GM12891 (cell line): ENCODE measurements around the gene SDC1.
"Not testable (repeated sequence)": the region's sequence is repeated elsewhere in the genome, so short reads cannot be mapped to it uniquely, and the experiment has no call there.

ENCODE experiments used
- DNase-seq: peaks from one replicate; pipeline ENCODE4 v3.0.0; 2011; ENCODE audit warnings: low spot score; ENCODE audit not compliant: insufficient read length
- FAIRE-seq: peaks from 2 replicates; lab custom pipeline; 2011; peaks lifted over from hg19 to GRCh38; lab: Jason Lieb, UNC
- PAX5 ChIP-seq: IDR thresholded peaks from 2 replicates; pipeline ENCODE4 v1.6.1; 2011; ENCODE audit warnings: low read length, moderate library complexity, mild to moderate bottlenecking; ENCODE audit not compliant: insufficient read depth, severe bottlenecking
- POLR2A ChIP-seq: IDR thresholded peaks from 2 replicates; pipeline ENCODE4 v1.6.1; 2011; ENCODE audit warnings: low read depth, low read length, control low read depth
- POLR2AphosphoS5 ChIP-seq: IDR thresholded peaks from 2 replicates; pipeline ENCODE4 v1.6.1; 2011; ENCODE audit warnings: low read depth, low read length, control low read depth
- POU2F2 ChIP-seq: IDR thresholded peaks from 2 replicates; pipeline ENCODE4 v1.6.1; 2011; ENCODE audit warnings: low read depth, mild to moderate bottlenecking, control low read depth, low read length, moderate library complexity
- SPI1 ChIP-seq: IDR thresholded peaks from 2 replicates; pipeline ENCODE4 v1.6.1; 2011; ENCODE audit warnings: low read depth, low read length, control low read depth
- TAF1 ChIP-seq: IDR thresholded peaks from 2 replicates; pipeline ENCODE4 v1.6.1; 2011; ENCODE audit warnings: low read depth, low read length, control low read depth

Gene SDC1

DNA sequence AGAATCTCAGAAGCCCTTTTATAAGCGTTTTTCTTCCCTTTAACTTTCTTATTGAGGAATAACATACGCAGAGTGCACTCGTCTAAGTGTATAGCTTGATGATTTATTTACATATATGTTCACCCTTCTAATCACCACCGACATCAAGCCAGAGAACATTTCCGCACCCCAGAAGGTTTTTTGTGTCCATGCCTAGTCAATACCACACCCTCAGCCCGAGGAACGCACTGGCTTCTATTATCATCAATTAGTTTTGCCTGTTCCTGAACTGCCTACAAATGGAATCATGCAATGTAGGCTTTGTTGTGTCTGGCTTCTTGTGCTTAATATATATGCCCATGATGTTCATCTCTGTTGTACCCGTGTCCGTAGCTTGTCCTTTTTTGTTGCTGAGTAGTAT is 27.7 kb downstream of the SDC1 start:
- DNase-seq, result no peak
- no peak for FAIRE-seq
- TF ChIP-seq PAX5, result no peak

DNA sequence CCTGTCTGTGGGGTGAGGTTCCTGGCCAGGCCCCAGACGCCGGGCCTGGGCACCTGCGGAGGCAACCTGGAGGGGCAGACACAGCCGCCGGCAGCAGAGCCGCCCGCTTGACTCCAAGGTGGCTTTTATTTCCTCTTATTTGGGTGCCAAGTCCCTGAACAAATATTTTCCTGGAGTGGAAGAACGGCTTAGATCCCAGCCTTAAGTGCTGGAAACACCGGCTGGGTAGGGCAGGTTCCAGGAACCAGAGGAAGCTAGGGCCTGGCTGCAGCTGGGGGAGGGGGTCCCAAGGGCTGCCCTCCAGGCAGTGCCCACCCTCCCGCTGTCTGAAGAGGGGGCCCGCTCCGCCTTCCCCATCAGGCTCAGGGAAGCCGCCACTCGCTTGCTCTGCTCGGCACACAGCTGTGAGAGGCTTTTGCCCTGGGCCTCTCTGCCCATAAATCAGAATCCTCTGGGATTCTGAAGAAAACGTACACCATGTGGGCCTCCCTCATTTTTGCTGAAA is 28.2 kb downstream of the SDC1 start:
- no peak for TF ChIP-seq POLR2A
- TF ChIP-seq PAX5, result no peak
- no peak for TF ChIP-seq TAF1
- no peak for TF ChIP-seq POU2F2
- no peak for TF ChIP-seq SPI1
- no peak for TF ChIP-seq POLR2AphosphoS5
- DNase-seq (no peak), FAIRE-seq (no peak)

DNA sequence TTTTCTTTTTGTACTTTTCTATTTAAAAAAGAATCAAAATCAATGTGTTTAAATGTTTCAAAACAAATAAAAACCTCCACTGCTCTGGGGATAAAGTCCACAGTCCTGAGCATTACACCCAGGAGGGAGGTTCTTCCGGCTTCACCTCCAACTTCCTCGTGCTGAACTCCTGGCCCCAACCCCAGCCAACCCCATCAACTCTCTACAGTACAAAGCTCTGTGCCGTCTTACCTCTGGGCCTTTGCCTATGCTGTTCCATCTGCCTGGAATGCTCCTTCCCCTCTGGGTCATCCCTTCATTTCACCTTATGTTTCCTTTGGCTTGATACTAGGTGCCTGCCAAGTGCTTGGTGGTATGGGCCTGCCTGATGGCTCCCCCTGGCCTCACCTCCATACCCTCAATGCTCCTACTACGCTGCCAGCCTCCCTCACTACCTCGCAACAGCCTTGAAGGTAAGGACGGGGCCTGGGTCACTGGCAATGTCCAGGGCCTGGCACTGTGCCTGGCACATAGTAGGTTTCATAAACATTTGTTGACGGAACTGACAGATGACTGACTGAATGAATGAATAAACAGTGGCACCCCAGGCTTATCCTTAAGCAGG is 28.8 kb downstream of the SDC1 start:
- no peak for TF ChIP-seq TAF1
- no peak for TF ChIP-seq POLR2AphosphoS5
- no peak for TF ChIP-seq POLR2A
- no peak for TF ChIP-seq PAX5
- no peak for TF ChIP-seq SPI1
- no peak for TF ChIP-seq POU2F2
- no peak for DNase-seq
- no peak for FAIRE-seq

- FAIRE-seq (no peak), DNase-seq (no peak)
- TF ChIP-seq SPI1 (no peak), POLR2AphosphoS5 (no peak), PAX5 (no peak), POU2F2 (no peak), POLR2A (no peak), TAF1 (no peak)
These were observed 29.4 kb downstream of the SDC1 start for GRCh38 chr2:20195431-20196033.

- FAIRE-seq, DNase-seq: not testable (repeated sequence)
These were observed 29.9 kb downstream of the SDC1 start for GRCh38 chr2:20195016-20195411.

- FAIRE-seq, result no peak
- no peak for DNase-seq
- TF ChIP-seq POU2F2 (no peak), POLR2AphosphoS5 (no peak), POLR2A (no peak), PAX5 (no peak), SPI1 (no peak), TAF1 (no peak)
These were observed 30.6 kb downstream of the SDC1 start for GRCh38 chr2:20194097-20195015.

GRCh38 chr2:20193185-20193584 is 31.7 kb downstream of the SDC1 start:
- TF ChIP-seq PAX5 (no peak), POU2F2 (no peak), POLR2AphosphoS5 (no peak), TAF1 (no peak), POLR2A (no peak), SPI1 (no peak)
- DNase-seq (no peak), FAIRE-seq (no peak)

DNA sequence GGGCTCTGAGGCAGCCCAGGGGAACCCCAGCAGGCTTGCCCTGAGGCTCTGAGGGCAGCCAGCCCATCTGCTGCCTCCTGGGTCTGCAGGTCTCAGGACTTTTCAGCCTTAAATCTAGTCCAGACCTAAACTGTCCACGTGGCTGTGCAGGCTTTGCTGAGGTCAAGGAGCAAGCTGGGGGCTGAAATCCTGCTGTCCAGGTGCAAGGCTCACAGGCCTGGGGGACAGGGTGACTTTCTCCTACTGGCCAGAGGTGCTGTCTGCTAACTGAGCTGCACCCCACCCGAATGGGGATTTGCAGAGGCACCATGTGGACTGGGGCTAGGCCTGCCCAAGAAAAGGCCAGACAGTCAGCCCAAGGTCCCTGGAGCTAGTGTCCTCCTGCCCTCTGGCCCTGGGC is 32.1 kb downstream of the SDC1 start:
- FAIRE-seq (no peak), DNase-seq (no peak)
- TF ChIP-seq SPI1 (no peak), TAF1 (no peak), POU2F2 (no peak), POLR2A (no peak), PAX5 (no peak), POLR2AphosphoS5 (no peak)

DNA sequence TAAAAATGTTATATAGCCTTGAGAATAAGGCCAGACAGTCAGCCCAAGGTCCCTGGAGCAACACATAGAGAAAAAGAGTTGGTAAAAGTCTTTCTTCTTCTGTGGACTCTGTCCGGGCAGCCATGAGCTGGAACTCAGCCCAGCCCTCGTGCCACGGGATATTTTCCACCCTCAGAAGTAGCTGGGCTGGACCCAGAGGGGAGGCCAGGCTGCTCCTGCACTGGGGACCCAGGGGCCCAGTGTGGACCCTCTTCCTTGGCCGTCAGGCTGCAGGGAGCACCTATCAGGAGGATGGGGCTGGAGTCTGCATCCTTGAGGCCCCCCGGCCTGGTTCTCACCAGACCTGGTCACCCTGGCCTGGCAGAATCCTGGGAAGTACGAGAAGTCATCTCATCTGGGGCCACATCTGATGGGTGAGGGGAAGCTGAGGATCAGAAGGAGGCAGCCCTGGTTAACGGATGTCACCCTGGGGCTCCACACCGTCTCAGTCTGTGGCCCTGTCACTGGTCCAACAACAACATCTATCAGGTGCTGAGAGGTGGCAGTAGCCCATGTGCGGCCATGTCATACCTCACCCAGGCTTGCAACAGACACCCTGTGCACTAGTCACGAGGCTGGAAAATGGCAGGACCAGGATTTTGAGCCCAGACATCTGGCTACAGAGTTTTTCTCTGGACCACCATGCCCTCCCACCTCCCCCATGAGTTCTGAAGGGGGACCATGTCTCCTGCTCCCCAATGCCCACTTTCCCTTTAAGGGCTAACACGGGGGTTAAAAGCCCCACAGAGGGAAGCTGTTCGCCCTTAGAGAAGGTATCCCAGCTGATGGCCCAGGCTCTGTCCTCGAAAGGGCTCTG is 33.0 kb downstream of the SDC1 start:
- TF ChIP-seq POU2F2 (no peak), PAX5 (no peak), POLR2A (no peak), SPI1 (no peak), TAF1 (no peak), POLR2AphosphoS5 (no peak)
- DNase-seq (no peak), FAIRE-seq (no peak)
